ENCODE measurements around the gene BBOF1.
A peak's percentile ranks its signal among the peaks of the same experiment; 100 is the strongest.
"Not testable (repeated sequence)": the region's sequence is repeated elsewhere in the genome, so short reads cannot be mapped to it uniquely, and the experiment has no call there.

The BBOF1 gene

GRCh38 chr14:74018586-74019407 lies at the start of gene BBOF1, which contains the start of gene ENTPD5:
Gene BBOF1 (plus strand): TSS chr14:74019349. CDS start chr14:74019479, 130 bp downstream.
Gene ENTPD5 (minus strand): TSS chr14:74019288. CDS start chr14:73988102, 31,186 bp downstream.
- peak; percentile 53 to 85 for DNase-seq (ENCODE audit: low read depth in 2 of 2)

GRCh38 chr14:73973497-73973896 lies 45.7 kb upstream of the BBOF1 start:
- DNase-seq (ENCODE audit: low read depth in 2 of 2) = no peak

GRCh38 chr14:73976125-73976524 lies 43.0 kb upstream of the BBOF1 start:
- no peak for DNase-seq (ENCODE audit: low read depth in 2 of 2)

GRCh38 chr14:73977896-73978295 lies 41.3 kb upstream of the BBOF1 start:
- no peak for DNase-seq (ENCODE audit: low read depth in 2 of 2)

GRCh38 chr14:73988065-73988464 lies 31.1 kb upstream of the BBOF1 start:
- no peak for DNase-seq (ENCODE audit: low read depth in 2 of 2)

GRCh38 chr14:73988656-73989055 lies 30.5 kb upstream of the BBOF1 start:
- DNase-seq (ENCODE audit: low read depth in 2 of 2) = not testable (repeated sequence)

- no peak for DNase-seq (ENCODE audit: low read depth in 2 of 2)
Observed at GRCh38 chr14:73991092-73991491, 28.1 kb upstream of the BBOF1 start.

- not testable (repeated sequence) for DNase-seq (ENCODE audit: low read depth in 2 of 2)
Observed at GRCh38 chr14:73994926-73995325, 24.2 kb upstream of the BBOF1 start.

- DNase-seq (ENCODE audit: low read depth in 2 of 2) = no peak
Observed at GRCh38 chr14:73995977-73996378, 23.2 kb upstream of the BBOF1 start.

- no peak for DNase-seq (ENCODE audit: low read depth in 2 of 2)
Observed at GRCh38 chr14:73996731-73997107, 22.4 kb upstream of the BBOF1 start.

GRCh38 chr14:73997108-73997943 lies 21.8 kb upstream of the BBOF1 start:
- DNase-seq (ENCODE audit: low read depth in 2 of 2) = no peak

GRCh38 chr14:73997944-73998447 lies 21.2 kb upstream of the BBOF1 start:
- DNase-seq (ENCODE audit: low read depth in 2 of 2) = no peak

- DNase-seq (ENCODE audit: low read depth in 2 of 2) = no peak
Observed at GRCh38 chr14:73998726-73999125, 20.4 kb upstream of the BBOF1 start.

GRCh38 chr14:74005664-74006063 lies 13.5 kb upstream of the BBOF1 start:
- not testable (repeated sequence) for DNase-seq (ENCODE audit: low read depth in 2 of 2)

- no peak for DNase-seq (ENCODE audit: low read depth in 2 of 2)
Observed at GRCh38 chr14:74008843-74009499, 10.2 kb upstream of the BBOF1 start.

GRCh38 chr14:74014299-74014698 lies 4.8 kb upstream of the BBOF1 start:
- no peak for DNase-seq (ENCODE audit: low read depth in 2 of 2)

GRCh38 chr14:74015176-74015575 lies 4.0 kb upstream of the BBOF1 start:
- no peak for DNase-seq (ENCODE audit: low read depth in 2 of 2)

GRCh38 chr14:74015963-74016362 lies 3.2 kb upstream of the BBOF1 start:
- DNase-seq (ENCODE audit: low read depth in 2 of 2) = no peak

GRCh38 chr14:74018174-74018585 lies 969 bp upstream of the BBOF1 start:
- no peak for DNase-seq (ENCODE audit: low read depth in 2 of 2)

- DNase-seq (ENCODE audit: low read depth in 2 of 2) = no peak
Observed at GRCh38 chr14:74019408-74020137, 424 bp downstream of the BBOF1 start.

GRCh38 chr14:74022346-74022745 lies 3.2 kb downstream of the BBOF1 start:
- no peak for DNase-seq (ENCODE audit: low read depth in 2 of 2)

All from stimulated activated CD8-positive, alpha-beta memory T cell treated with anti-CD3 and anti-CD28 coated beads, Interleukin-7, amount 100 ng/mL, for 4 hours (primary cell).